MCF 10A (cell line): ENCODE measurements around the gene DHRS2. TPM values are rescaled to one million over a fixed set of nuclear protein-coding genes. Genes with fewer than 3 reads are reported as not detected.

ENCODE experiments used
- BruUV-seq: library from RNA; stranded (reverse); fragments of 400-500 nt; replicated peaks from 2 replicates; lab custom pipeline; 2021; lab: Mats Ljungman, UMichigan
- CTCF ChIA-PET: fragments of 300-600 bp; sonication (Branson Sonifier 250); formaldehyde crosslinking; extraction: SDS; loops from one replicate; lab custom pipeline; 2021; ENCODE audit warnings: antibody characterized with exemption, inconsistent platforms; lab: Yijun Ruan, JAX
- POLR2A ChIA-PET: fragments of 300-600, 350-650 bp; sonication (Branson Sonifier 250); formaldehyde crosslinking; extraction: SDS; loops from one replicate; lab custom pipeline; 2020; ENCODE audit warnings: antibody characterized with exemption, inconsistent platforms; lab: Yijun Ruan, JAX
- DNase-seq: peaks from one replicate; pipeline ENCODE4 v3.0.0-alpha.2; 2018; ENCODE audit not compliant: unreplicated experiment
- H3K27ac Mint-ChIP-seq: one replicate; pipeline ENCODE4 v1.8.0; 2022; ENCODE audit warnings: mild to moderate bottlenecking, low read depth, mixed read lengths; ENCODE audit not compliant: unreplicated experiment
- H3K27me3 Mint-ChIP-seq: one replicate; pipeline ENCODE4 v1.8.0; 2022; ENCODE audit warnings: mixed read lengths; ENCODE audit not compliant: insufficient read depth, unreplicated experiment
- H3K36me3 Mint-ChIP-seq: one replicate; pipeline ENCODE4 v1.8.0; 2022; ENCODE audit warnings: mild to moderate bottlenecking, moderate library complexity, mixed read lengths; ENCODE audit not compliant: insufficient read depth, unreplicated experiment
- H3K4me1 Mint-ChIP-seq: one replicate; pipeline ENCODE4 v1.8.0; 2022; ENCODE audit warnings: mixed read lengths; ENCODE audit not compliant: insufficient read depth, unreplicated experiment
- H3K4me3 Mint-ChIP-seq: one replicate; pipeline ENCODE4 v1.8.0; 2022; ENCODE audit warnings: mild to moderate bottlenecking, moderate library complexity, mixed read lengths; ENCODE audit not compliant: unreplicated experiment
- H3K9me3 Mint-ChIP-seq: one replicate; pipeline ENCODE4 v1.8.0; 2022; ENCODE audit warnings: mixed read lengths; ENCODE audit not compliant: unreplicated experiment
- intact Hi-C: fragments of 100-400 bp; cut with micrococcal nuclease; formaldehyde crosslinking; loops from 2 replicates; pipeline ENCODE4 v1.14.1; 2022
- total RNA-seq: library from RNA; stranded (reverse); gene quantifications from 2 replicates; pipeline ENCODE4 v1.2.3, GENCODE V29; 2022
- TF ChIP-seq, protein P1 (sequence below): fragments of 200-600 bp; IDR thresholded peaks from one replicate; pipeline ENCODE4 v1.8.0; 2022; ENCODE audit warnings: antibody characterized with exemption, mild to moderate bottlenecking; ENCODE audit not compliant: unreplicated experiment

DHRS2 gene
- total RNA-seq, 1 experiment from 2014 or later, result 1.1 TPM

DNA sequence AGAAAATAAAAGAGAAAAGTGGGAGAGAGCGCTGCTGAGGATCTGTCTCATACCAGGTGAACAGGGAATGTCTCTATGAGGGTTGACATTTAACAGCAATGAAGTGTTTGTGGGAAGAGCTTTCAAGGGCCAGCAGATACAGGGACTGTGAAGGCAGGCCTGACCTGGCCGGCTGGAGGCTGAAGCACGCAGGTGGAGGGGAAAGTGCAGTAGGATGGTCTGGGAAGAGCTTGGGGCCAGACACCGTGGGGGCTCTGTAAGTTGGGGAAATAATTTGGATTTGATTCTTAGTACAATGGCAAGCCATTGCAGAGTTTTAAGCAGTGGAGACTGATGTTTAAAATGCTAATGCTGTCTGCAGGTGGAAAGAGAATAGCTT lies 23.8 kb upstream of the DHRS2 start:
- Mint-ChIP-seq H3K36me3 (no peaks in the 10 kb centered on the region), H3K27ac (no peak overlapping the region), H3K9me3 (no peaks in the 10 kb centered on the region), H3K4me3 (no peak overlapping the region), H3K27me3 (peaks cover 46% of the 10 kb centered on the region), H3K4me1 (no peaks in the 10 kb centered on the region)
- TF ChIP-seq, protein P1, sequence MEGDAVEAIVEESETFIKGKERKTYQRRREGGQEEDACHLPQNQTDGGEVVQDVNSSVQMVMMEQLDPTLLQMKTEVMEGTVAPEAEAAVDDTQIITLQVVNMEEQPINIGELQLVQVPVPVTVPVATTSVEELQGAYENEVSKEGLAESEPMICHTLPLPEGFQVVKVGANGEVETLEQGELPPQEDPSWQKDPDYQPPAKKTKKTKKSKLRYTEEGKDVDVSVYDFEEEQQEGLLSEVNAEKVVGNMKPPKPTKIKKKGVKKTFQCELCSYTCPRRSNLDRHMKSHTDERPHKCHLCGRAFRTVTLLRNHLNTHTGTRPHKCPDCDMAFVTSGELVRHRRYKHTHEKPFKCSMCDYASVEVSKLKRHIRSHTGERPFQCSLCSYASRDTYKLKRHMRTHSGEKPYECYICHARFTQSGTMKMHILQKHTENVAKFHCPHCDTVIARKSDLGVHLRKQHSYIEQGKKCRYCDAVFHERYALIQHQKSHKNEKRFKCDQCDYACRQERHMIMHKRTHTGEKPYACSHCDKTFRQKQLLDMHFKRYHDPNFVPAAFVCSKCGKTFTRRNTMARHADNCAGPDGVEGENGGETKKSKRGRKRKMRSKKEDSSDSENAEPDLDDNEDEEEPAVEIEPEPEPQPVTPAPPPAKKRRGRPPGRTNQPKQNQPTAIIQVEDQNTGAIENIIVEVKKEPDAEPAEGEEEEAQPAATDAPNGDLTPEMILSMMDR, result no peak
- intact Hi-C loops, result no loop called here
- no peak for DNase-seq
- POLR2A ChIA-PET, result interaction anchor here (0.6 to 1.0 kb wide), 2 partner anchors 49 to 684 kb away, joined by 3 read pairs; no protein-coding TSS in a partner anchor
- no TSS peak for BruUV-seq
- CTCF ChIA-PET, result interaction anchor here (1.5 to 3.9 kb wide), 2 partner anchors 20 to 23 kb away, joined by 8 to 19 read pairs; no protein-coding TSS in a partner anchor

DNA sequence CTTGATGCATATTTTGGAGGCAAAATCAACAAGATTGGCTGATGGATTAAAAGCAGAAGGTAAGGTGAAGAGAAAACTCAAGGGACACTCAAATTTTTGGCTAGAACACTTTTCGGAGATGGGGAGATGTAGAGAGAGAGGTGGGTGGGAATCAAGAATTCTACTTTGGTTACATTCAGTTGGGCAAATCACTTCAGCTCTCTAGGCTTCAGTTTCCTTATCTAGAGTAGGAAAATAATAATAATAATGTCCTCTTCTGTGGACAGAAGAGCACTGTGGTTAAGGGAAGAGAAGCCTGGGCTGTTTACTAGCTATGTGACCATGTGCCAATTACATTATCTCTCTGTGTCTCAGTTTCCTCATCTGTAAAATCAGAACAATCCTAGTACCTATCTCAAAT lies 23.4 kb upstream of the DHRS2 start:
- Mint-ChIP-seq H3K36me3 (no peaks in the 10 kb centered on the region), H3K9me3 (no peaks in the 10 kb centered on the region), H3K4me3 (no peak overlapping the region), H3K27me3 (peaks cover 46% of the 10 kb centered on the region), H3K27ac (no peak overlapping the region), H3K4me1 (no peaks in the 10 kb centered on the region)
- TF ChIP-seq, protein P1, result no peak
- CTCF ChIA-PET, result interaction anchor here (3.9 kb wide), 1 partner anchor 19 kb away, joined by 19 read pairs; no protein-coding TSS in a partner anchor
- intact Hi-C loops, result no loop called here
- POLR2A ChIA-PET, result interaction anchor here (1.0 kb wide), 1 partner anchor 50 kb away, joined by 3 read pairs; no protein-coding TSS in a partner anchor
- no peak for DNase-seq
- no TSS peak for BruUV-seq

DNA sequence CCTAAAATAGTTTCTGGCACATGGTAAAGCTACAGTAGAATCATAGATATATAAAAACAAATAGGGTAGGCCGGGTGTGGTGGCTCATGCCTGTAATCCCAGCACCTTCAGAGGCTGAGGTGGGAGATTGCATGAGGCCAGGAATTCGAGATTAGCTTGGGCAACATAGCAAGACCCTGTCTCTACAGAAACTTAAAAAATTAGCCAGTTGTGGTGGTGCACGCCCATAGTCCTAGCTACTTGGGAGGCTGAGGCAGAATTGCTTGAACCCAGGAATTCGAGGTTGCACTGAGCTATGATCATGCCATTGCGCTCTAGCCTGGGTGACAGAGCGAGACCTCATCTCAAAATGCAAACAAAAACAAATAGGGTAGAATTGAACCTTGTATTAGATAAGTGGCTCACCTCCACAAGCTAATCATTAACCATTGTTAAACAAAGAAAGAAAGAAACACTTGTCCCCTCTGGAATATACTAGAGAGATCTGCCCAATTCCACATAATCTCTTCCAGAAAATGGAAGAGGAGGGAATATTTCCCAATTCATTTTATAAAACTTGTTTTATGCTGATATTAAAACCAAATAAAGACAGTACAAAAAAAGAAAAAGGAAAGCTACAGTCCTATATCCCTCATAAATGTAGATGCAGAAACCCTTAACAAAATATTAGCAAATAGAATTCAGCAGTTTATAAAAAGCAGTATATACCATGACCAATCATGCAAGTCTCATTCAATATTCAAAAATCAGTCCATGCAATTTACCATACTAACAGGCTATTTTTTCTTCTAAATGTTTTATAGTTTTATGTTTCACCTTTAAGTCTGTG lies 22.7 kb upstream of the DHRS2 start:
- no peaks in the 10 kb centered on the region for H3K9me3 Mint-ChIP-seq
- intact Hi-C loops, result no loop called here
- BruUV-seq, result no TSS peak
- peaks cover 51% of the 10 kb centered on the region for H3K27me3 Mint-ChIP-seq
- no peak overlapping the region for H3K27ac Mint-ChIP-seq
- ChIA-PET CTCF (interaction anchor here (1.4 to 3.9 kb wide), 2 partner anchors 19 to 317 kb away, joined by 4 to 19 read pairs; no protein-coding TSS in a partner anchor), POLR2A (interaction anchor here (0.7 to 1.0 kb wide), 2 partner anchors 50 to 317 kb away, joined by 3 read pairs; no protein-coding TSS in a partner anchor)
- H3K4me1 Mint-ChIP-seq, result no peaks in the 10 kb centered on the region
- TF ChIP-seq, protein P1, result no peak
- no peaks in the 10 kb centered on the region for H3K36me3 Mint-ChIP-seq
- no peak for DNase-seq
- no peak overlapping the region for H3K4me3 Mint-ChIP-seq

DNA sequence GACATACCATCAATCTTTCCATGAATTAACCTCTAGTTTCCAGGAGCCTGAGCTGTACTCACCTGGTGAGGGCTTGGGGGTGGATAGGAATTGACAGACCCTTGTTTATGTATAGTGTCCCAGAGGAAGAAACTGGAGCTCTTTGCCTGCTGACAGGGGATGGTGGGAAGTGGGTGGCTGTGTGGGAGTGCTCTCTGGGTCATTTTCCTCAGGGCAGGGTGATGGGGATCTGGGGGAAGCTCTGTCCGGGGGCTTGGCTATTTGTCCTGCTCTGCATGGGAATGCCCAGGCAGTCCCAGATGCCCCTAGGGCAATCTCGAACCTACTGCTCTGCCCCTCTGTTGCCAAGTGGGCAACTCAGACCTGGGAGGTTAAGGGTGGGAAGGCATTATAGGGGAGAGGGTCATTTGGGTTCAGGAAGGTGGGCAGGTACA lies 21.8 kb upstream of the DHRS2 start:
- Mint-ChIP-seq H3K4me3 (no peak overlapping the region), H3K27me3 (peaks cover 51% of the 10 kb centered on the region), H3K36me3 (no peaks in the 10 kb centered on the region), H3K4me1 (no peaks in the 10 kb centered on the region), H3K27ac (no peak overlapping the region), H3K9me3 (no peaks in the 10 kb centered on the region)
- no TSS peak for BruUV-seq
- TF ChIP-seq, protein P1, result no peak
- no peak for DNase-seq
- intact Hi-C loops, result no loop called here
- POLR2A ChIA-PET, result interaction anchor here (0.7 kb wide), 1 partner anchor 316 kb away, joined by 3 read pairs; no protein-coding TSS in a partner anchor
- CTCF ChIA-PET, result interaction anchor here (1.4 to 1.5 kb wide), 2 partner anchors 18 to 316 kb away, joined by 4 to 6 read pairs; no protein-coding TSS in a partner anchor
